GM19372 (cell line): ENCODE data around the gene ASCC2.

ENCODE experiments used
- ATAC-seq: cut with Tn5 transposase; IDR thresholded peaks from one replicate; pipeline ENCODE4 v1.9.1; 2021; ENCODE audit warnings: mild to moderate bottlenecking, low read depth, moderate library complexity; ENCODE audit not compliant: unreplicated experiment

Gene ASCC2

DNA sequence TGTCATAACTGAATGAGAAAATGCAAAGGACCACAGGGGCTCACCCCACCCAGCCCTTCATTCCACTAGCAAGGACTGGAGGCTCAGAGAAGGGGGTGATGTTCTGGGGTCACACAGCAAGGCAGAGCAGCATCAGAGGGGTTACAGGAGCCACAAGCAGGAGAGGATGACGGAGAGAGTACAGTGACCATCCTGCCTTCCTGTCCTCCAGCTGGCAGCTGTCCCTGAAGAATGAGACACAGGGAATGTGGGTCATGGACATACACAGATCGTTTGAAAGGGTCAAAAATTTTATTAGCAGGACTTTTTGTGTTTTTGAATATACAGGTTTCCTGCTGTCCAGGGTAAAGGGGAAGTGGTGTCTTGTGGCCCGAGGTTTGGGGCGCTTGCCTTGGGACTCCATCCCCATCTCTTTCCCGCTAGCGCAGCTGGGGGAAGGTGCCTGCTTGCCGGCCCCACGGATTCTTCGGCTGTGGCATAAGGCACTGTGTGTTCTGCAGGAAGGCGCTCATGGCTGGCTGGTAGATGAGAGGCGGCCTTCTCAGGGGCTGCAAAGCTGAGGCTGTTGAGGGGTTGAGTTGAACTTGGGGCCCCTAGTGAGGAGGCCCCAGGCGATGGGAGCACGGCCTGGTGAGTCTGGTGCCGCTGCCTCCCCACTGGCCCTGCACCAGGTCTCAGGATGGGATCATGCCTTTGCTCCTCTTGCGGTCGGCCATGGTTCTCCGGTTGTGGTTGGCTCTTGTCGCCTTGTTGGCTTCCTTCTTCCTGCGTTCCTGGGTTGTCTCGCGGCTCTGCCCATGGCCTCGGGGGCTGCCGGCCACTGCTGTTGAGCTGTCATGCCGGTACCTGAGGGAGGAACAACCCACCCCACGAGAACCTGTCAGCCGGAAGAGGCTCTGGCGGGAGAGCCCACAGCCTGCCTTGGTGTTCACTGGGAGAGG, 49.5 kb downstream of the ASCC2 start:
- no peak for ATAC-seq

DNA sequence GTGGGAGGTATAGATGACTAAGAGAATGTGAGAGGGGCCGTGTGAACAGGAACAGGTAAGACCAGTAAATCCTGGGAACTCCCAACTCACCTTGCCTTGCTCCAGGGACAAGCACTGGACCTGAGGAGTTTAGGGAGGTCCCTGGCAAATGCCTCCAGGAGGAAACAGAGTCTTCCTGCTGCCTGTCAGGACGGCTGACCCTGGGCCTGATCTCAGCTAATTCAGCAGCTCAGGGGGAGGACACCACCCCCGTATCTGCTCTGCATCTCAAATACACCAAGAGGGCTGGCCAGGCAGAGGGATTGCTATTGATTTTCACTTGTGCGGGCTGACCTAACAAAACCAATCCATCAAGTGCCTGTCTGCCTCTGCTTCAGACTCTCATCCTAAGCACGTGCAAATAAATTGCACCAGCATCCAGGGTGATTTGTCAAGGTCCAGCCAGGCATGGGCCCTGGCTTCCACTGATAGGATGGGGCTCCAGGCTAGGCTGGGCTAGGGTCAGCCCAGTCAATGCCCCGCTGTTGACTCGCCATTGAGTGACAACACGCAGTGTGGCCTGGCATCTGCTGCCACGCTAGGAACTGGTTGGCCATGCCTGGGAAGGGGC, 50.6 kb downstream of the ASCC2 start:
- no peak for ATAC-seq

DNA sequence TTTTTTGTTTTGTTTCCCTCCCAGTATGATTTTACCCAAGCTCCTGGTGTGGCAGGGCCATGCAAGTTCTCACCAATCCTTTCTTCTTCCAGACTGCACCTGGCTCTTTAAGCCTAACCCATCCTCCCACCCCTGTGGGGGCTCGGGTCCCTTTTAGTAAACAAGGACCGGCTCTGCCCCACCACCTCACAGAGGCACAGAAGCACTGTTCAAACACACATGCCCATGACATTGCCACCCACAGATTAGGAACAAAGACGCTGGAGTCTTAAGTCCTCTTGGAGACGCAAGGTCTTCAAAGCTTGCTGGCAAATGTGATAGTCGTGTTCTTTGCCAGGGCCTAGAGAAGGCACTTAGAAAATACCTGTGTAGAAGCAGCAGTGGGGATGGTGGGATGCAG, 52.0 kb downstream of the ASCC2 start:
- no peak for ATAC-seq

DNA sequence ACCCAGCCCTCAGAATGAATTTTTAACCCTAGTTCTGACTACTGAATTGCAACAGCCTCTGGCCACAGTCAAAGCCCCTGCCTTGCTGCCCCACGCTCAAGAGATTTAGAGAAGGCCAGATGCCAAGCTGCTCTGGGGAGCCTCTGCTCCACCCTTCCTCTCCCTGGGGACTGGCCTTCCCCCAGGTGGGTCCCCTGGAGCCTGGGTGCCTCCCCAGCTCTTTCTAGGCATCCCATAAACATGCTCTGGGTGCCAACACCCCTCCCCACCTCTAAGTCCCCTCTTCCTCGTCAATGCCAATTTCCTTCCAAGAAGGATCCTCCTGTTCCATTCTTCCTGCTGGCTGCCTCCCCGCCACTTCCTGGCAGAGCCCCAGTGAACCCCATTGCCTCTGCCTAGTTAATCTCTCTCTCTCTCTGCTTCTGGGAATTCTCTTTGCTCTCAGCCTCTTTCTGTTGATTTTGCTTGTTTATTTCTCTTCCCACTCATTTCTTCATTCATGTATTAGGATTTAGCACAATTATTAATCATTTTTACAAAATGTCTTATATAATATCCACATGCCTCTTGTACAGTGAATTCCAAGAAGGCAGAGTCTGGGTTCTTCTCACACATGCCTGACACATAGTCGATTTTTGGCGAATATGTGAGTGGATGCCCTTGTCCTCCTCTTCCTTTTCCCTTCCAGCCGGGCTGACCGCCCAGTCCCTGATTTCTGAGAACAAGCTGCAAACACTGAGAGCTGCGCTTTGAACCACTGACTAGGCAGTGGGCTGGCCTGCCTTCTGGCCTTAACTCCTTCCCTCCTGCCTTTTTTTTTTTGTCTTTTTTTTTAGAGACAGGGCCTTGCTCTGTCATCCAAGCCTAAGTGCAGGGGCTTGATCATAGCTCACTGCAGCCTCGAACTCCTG, 53.4 kb downstream of the ASCC2 start:
- no peak for ATAC-seq

DNA sequence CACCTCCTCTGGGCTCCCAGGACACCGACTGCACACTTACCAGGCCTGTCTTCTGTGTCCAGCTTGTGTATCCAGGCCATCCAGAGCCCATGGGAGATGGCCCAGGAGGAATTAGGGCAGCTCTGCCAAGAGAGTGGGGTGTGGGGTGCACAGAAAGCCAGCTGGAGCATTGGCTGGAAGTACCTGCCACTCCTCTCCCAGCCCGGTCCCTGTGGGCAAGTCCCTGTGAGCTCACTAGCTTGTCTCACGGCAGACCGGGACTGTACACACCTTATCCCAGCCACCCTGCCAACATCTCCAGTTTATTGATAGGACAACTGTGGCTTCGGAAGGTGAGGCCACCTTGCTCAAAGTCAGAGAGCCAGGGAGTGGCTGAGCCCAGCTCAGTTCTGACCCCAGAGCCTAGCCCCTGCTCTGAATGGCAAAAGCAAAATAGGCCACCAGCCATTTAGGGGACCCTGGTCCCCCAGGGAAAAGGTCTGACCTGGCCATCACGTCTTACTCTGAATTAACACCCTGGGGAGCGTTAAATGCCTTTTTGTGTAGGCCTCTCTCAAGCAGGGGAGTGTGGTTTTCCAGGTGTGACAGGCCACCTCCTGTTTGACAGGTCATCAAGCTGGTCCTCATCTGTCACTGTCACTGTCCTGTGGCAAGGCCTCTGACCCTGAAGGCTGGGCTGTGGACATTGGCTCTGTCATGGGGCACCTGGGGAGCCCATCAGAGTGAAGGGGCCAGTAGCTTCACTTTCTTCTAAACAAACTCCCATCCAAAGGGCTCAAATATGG, 55.8 kb downstream of the ASCC2 start:
- no peak for ATAC-seq

DNA sequence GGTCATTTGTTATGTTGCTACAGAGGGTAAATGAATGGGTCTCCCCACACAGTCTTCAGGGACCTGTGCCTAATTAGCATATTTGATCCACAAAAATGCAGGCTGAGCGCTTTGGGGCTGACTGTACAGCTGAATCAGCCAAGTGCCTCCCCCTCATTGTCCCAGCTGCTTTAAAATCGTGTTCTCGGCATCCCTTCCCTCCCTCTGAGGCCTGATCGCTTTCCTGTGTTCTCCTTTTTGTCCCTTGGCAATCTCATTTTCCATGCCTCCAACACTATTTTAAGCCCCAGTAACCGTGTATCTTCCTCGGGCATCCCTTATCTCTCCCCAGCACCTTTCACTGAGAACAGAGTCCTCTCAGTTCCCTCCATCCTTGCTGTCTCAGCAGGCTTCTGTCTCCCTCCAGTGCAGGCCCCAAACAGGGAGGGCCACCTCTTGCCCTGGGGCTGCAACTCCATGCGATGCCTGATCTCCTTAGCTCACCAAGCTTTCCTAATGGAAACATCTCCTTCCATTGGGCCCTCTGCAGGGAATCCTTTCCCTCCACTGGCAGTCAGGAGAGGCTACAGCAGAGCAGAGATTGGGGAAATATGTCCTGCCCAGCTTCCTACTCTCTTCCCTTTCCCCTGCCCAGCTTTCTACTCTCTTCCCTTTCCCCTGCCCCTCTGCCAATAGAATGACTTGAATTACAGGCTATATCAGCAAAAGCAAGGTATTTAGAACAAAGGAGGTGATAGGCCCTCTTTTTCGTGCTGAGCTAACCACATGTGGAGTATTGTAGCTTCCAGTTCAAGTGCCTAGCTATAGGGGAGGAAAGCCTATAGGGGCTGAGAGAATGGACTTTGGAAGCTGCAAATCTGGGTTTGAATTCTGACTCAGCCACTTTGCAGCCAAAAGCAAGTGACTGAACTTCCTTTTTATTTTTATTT, 57.1 kb downstream of the ASCC2 start:
- no peak for ATAC-seq

DNA sequence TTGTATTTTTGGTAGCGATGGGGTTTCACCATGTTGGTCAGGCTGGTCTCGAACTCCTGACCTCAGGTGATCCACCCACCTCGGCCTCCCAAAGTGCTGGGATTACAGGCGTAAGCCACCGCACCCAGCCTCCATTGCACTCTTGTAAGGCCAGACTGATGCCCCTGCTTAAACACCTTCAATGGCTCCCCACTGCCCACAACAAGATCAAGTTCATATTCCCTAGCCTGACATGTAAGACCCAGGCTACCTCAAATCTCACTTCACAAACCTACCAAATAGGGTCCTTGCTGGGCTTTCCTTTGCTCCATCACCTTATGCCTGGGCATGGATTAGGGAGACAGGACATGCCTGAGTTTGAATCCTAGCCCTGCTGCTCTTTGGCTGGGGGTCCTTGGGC, 57.9 kb downstream of the ASCC2 start:
- no peak for ATAC-seq

DNA sequence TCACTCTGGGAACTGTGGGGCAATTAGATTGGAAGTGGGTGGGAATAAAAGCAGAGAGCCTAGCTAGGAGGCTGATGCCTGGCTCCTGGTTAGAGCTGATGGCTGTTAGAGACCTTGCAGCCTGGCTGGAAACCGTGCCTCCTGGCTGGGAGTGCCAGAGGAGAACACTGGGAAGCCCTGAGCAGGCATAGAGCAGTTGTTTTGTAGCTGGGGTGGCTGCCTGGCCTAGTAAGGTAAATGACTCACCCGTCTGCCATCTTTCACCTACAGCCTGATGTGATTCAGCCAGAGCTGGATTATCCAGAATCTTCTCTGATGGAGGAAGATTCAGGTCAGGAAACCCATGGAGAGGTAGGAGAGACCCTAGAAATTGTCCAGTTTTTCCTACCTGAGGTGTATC, 64.8 kb downstream of the ASCC2 start:
- no peak for ATAC-seq

DNA sequence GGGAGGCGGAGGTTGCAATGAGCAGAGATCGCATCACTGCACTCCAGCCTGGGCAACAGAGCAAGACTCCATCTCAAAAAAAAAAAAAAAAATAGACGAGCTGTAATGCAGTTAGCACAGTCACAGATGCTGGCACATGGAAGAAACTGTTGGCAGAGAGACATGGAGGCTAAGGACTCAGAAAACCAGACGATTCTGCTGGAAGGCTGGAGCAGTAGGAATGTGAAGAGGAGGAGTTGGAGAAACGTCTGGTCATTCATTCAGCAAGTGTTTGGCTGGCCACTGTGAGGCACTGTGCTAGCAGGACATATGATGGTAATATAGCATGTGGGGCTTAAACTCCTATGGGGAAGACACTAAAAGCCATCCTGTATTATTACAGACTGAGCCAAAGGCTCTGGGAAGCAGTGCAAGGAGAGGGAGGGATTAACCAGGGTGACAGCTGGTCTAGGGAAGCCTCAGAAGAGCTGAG, 65.9 kb downstream of the ASCC2 start:
- ATAC-seq = no peak

DNA sequence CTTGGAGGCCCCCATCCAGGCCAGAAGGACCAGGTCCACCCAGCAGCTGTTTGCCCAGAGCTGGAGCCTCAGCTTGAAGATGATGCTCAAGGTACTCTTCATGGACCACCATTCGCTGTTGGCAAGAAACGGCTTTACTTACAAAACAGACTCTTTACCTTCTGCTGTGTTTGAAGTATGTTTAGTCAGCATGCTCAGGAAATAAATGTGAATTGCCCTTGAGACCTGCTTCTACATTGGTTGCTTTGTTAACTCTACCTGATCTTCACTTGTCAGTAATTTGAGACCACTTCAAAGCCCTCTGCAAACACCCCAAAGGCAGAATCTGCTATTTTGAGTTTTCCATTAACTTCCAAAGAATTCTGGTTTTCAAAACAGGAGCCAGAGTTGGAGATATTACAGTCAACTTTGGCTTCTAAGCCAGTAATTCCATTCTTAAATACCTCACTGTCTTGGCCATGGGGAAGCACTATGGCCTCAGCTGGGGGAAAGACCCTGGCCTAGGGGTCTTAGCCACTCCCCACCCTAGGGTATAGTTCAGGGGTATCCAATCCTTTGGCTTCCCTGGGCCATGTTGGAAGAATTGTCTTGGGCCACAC, 68.3 kb downstream of the ASCC2 start:
- ATAC-seq = no peak

DNA sequence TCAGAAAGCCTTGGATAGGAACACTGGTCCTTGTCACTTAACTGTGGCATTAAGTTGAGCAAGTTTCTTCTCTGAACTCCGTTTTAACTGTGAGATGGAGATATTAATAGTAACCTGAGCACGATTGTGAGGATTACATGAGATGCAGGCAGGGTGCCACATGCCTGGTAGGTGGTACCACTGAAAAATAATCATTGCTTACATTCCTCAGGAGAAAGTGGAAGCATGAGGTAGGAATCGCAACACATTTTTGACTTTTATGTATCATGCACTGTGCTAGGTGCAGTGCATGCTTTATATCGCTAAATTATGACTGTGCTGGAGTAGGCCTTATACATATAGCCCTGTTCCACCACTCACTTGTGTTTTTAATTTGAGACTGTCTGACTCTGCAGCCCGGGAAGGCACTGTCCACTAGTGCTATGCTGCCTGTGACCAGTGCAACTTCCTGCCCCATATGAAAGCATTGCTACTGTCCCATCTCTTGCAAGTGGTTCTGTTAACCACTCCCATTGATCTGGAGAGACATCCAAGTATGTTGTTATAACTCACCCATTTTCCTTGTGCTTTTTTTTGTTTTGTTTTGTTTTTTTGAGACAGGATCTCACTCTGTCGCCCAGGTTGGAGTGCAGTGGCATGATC, 69.9 kb downstream of the ASCC2 start:
- no peak for ATAC-seq

DNA sequence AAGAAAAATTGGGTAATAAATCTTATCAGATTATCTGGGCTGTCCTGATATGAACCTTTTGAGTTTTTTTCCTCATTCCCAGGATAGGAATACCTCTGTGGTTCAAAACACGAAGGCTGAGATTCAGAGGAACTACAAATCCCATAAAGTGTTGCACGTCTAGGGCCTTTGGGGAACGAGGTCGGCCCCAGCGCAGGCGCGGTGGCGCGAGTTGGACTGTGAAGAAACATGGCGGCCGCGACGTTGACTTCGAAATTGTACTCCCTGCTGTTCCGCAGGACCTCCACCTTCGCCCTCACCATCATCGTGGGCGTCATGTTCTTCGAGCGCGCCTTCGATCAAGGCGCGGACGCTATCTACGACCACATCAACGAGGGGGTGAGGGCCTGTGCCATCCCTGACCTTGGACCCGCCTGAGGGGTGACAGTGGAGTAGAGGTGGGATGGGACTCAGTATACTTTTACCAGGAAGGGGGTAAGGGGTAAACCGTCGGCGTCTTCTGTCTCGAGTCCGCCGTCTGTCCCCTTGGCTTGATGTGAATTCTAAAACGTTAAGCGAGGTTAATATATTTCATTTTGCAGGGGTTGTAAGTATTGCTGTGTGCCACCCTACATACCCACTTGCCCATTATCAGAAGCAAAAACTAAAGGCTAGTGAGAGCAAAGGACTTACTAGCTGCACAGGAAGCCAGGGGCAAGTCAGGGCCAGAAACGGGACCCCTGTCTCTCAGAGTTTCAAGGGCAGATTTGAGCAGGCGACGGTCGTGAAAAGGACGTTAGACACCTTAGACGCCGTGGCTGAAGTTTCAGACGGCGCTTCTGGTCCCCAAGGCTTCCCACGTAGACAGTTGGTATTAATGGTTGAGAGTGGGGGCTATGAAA, 70.7 kb downstream of the ASCC2 start, which contains the start of gene UQCR10:
Gene UQCR10 (plus strand): TSS at position 199 of the 881 bp plus-strand sequence. CDS start 30 bp downstream, at position 229.
- ATAC-seq = peak; percentile 68

DNA sequence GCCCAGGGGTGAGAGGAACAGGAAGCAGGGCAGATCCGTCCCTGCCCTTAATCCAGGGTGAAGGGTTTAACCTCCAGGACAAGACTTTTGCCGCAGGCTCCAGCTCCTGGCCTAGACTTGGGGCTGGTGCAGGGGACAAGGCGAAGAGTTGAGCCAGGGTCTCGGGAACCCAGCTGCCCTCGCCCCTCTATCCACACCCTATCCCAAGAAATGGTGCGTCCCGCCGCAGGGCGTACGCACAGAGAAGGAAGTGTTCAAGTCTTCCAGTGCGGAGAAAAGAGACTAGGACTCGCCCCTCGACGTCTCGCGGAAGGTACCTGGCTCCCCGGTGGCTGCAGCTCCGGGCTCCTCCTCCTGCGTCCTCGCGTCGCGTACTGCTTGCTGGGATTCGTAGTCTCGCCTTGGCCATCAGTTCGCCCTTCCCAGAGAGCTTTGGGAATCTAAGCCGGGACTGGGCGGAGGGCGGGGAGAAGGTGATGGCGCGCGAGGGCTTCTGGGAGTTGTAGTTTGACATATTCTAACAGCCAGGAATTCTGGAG, 71.4 kb downstream of the ASCC2 start, which contains the start of gene ZMAT5:
Gene ZMAT5 (minus strand): TSS at position 376 of the 539 bp plus-strand sequence. CDS start 18,463 bp downstream, outside the sequence.
- peak; percentile 85 for ATAC-seq

DNA sequence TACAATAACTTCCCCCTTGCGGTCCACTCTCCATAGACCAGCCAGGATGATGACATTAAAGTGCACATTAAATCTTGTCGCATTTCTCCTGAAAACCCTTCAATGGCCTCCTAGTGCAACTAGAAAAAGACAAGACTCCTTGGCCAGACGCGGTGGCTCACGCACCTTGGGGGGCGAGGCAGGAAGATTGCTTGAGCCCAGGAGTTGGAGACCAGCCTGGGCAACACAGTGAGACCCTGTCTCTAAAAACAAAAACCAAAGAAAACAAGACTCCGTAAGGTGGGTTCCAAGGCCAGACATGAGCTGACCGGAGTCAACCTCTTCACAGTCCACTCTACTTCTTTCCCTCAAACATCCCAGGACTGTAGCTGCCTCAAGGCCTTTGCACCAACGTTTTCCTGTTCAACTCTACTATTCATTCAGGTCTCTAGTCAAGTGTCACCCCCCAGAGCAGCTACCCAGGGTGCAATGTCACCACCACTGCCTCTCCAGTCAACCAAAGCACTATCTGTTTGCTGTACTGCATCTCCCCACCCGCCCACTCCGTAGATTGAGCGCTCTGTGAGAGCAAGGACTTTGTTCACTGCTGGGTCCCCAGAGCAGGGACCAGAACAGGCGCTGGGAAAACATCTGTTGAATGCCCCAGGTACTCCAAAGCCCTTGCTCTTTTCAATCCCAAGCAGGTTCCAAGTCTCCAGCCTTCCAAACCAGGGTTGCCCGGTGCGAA, 72.0 kb downstream of the ASCC2 start:
- ATAC-seq = no peak

DNA sequence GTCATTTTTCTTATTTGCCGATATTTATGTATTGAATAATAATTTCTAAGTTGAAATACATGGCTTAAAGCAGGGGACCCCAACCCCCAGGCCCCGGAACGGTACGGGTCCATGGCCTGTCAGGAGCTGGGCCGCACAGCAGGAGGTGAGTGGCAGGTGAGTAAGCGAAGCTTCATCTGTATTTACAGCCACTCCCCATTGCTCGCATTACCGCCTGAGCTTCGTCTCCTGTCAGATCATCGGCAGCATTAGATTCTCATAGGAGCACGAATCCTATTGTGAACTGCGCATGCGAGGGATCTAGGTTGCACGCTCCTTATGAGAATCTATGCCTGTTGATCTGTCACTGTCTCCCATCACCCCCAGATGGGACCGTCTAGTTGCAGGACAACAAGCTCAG, 75.8 kb downstream of the ASCC2 start:
- ATAC-seq = no peak

DNA sequence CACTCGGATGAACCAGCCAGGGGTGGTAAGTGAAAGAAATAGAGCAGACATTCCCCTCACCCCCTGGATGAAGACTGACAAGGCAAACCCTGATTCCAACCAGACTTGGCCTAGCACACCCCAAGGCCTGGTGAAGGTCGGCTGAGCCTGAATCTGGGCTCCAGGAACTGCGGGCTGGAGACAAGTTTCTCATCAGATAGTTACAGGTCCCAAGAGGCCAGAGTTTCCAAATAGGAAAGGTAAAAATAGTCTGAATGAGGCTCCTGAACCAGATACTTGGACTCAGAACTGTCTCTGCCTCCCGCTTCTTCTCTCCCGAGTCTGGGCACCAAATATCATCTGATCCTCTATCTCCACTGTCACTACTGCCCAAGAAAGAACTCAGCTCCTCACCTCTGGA, 79.1 kb downstream of the ASCC2 start:
- no peak for ATAC-seq
